Thyroid gland (tissue), 4 donors: Measurements from ENCODE around the gene OR52I2. TPM values are rescaled to one million over a fixed set of nuclear protein-coding genes. Genes with fewer than 3 reads are reported as not detected.

Experiments used
- DNase-seq, 2 donors: peaks; one replicate each; pipeline ENCODE4 v3.0.0-alpha.2; 2019
- H3K27ac ChIP-seq, 3 donors: fragments of 200-600 bp; sonication (generic); 1 replicate in 2 of 3; 2 replicates in 1 of 3; pipeline ENCODE4 v1.5.1; 2016 to 2019; ENCODE audit warnings: mild to moderate bottlenecking in 1 of 3, moderate library complexity in 1 of 3
- H3K27me3 ChIP-seq: fragments of 200-600 bp; sonication (generic); one replicate; pipeline ENCODE4 v1.5.1; 2019
- H3K36me3 ChIP-seq, 2 donors: fragments of 200-600 bp; sonication (generic); one replicate each; pipeline ENCODE4 v1.5.1; 2016 to 2019
- H3K4me1 ChIP-seq, 2 donors: fragments of 200-600 bp; sonication (generic); one replicate each; pipeline ENCODE4 v1.5.1; 2017 to 2019
- H3K4me3 ChIP-seq, 3 donors: fragments of 200-600 bp; sonication (generic); replicated peaks in 1 of 3; 1 replicate in 2 of 3; 2 replicates in 1 of 3; pipeline ENCODE4 v1.5.1; 2016; ENCODE audit warnings: mild to moderate bottlenecking in 1 of 3
- H3K9me3 ChIP-seq: fragments of 200-600 bp; sonication (generic); one replicate; pipeline ENCODE4 v1.5.1; 2017
- CTCF ChIP-seq, 6 experiments: fragments of 200-600 bp in 3 of 6; fragments of 450-650 bp in 3 of 6; sonication (generic) in 3 of 6; IDR thresholded peaks; one replicate each; pipeline ENCODE4 v1.5.1; 2016 to 2019; ENCODE audit warnings: antibody characterized with exemption in 6 of 6, mild to moderate bottlenecking in 2 of 6, inconsistent platforms in 1 of 6, moderate library complexity in 1 of 6
- POLR2A ChIP-seq, 2 donors: fragments of 450-650 bp; IDR thresholded peaks; one replicate each; pipeline ENCODE4 v1.6.1; 2017; ENCODE audit warnings: antibody characterized with exemption in 2 of 2, mild to moderate bottlenecking in 2 of 2, moderate library complexity in 1 of 2
- WGBS, 2 donors: methylation state at CpG; one replicate each; pipeline ENCODE4 v1.1.5; 2017; 5-methylcytosine and 5-hydroxymethylcytosine counted together
- intact Hi-C: fragments of 100-400 bp; cut with DNase I; formaldehyde crosslinking; loops from one replicate; pipeline ENCODE4 v1.15.1; 2023
- total RNA-seq, 4 donors: library from RNA; depleted of rRNA; stranded (reverse); fragments of >200 nt; gene quantifications; one replicate each; pipeline ENCODE4 v1.2.3, GENCODE V29; 2016

The OR52I2 gene
- total RNA-seq, 4 donors from 2014 or later = not detected

DNA sequence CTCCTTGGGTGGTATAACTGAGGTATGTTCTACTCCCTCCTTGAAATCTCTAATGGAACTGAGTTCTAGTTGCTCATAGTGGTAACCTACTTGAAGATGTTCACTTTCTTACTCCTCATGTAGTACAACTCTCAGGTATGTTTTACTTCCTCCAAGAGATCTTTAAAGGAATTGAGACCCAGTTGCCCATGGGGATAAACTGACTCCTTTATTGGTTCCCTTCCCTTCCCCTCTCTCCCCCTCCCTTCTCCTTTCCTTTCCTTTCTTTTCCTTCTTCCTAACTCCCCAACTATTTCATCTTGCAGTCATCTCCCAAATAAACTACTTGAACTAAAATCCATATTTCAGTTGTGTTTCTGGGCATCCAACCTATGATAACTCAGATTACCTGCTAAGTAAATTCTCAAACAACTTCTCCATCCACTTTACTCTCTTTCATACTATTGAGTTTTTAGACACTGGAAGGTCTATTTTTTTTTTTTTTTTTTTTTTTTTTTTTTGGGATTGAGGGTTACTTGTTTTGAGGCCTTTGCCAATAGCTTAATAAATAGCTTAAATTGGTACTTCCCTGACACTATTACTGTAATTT, 34.4 kb downstream of the OR52I2 start:
- no peaks in the 10 kb centered on the region for H3K4me1 ChIP-seq
- no peak overlapping the region for H3K27ac ChIP-seq
- no peaks in the 10 kb centered on the region for H3K27me3 ChIP-seq
- H3K4me3 ChIP-seq = no peak overlapping the region
- TF ChIP-seq CTCF (IDR thresholded peaks at IDR 0.05) = no peak
- TF ChIP-seq POLR2A (IDR thresholded peaks at IDR 0.05) = no peak
- intact Hi-C loops = no loop called here
- H3K9me3 ChIP-seq = no peaks in the 10 kb centered on the region
- no peaks in the 10 kb centered on the region for H3K36me3 ChIP-seq
- DNase-seq = no peak

DNA sequence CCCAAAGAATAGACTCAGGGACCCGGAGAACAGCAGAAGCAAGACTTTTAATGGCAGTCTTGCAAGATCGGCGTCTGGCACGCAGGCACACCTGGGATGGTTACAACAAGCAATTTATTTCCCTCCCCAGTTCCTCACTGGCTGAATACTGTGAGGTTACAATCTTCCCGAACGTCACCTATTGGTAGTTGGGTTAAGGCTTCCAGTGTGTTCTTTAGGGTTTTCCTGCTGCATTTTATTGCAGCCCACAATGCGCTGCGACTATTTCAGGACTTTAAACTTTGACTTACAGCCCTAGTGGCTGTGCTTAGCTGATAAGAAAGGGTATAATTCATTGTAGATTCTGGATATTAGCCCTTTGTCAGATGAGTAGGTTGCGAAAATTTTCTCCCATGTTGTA, 38.0 kb downstream of the OR52I2 start:
- intact Hi-C loops = no loop called here
- no peak for DNase-seq
- no peaks in the 10 kb centered on the region for H3K36me3 ChIP-seq
- no peaks in the 10 kb centered on the region for H3K27me3 ChIP-seq
- no peak overlapping the region for H3K4me3 ChIP-seq
- 80 to 85% methylated on average over 9 of the region's 9 CpGs for WGBS, 2 donors
- H3K4me1 ChIP-seq = no peaks in the 10 kb centered on the region
- H3K9me3 ChIP-seq = no peaks in the 10 kb centered on the region
- no peak for TF ChIP-seq POLR2A (IDR thresholded peaks at IDR 0.05)
- TF ChIP-seq CTCF (IDR thresholded peaks at IDR 0.05) = no peak
- no peak overlapping the region for H3K27ac ChIP-seq

DNA sequence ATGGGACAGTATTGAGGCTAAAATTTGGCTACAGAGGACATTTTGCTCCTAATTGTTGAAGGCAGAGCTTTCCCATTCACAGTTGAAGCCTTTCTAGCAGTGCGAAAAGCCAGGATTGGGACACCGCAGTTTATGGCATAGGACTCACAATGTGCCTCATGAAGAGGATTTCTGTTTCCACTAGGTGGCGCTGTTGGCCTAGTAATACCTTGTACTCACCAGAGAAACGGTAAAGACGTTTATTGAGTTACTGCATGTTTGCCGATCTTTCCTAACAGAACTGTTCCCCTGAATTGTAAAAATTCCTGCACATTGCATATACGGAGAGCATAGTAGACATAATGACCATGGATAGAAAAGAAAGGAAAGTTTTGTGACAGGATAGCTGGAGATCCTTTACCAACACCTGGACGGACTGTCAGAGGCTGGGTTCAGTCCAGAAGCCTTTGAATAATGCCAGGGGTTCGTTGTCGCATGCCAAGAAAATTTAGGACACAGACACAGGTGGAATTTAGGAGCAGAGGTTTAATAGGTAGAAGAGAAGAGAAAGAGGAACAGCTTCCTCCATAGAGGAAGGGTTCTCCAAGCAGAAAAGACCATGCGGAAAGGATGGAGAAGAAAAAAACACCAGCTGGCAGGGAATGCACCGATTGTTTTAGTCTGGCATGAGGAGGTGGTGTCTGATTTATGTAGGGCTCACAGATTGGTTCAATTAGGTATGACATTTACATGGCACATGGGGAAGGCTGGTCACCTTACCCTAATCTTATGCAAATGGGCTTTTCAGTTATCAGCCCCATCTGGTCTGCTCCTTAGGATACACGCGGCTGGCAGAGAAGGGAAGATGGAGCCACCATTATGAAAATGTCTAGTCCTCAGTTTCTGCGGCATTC, 44.9 kb downstream of the OR52I2 start:
- TF ChIP-seq POLR2A (IDR thresholded peaks at IDR 0.05) = no peak
- TF ChIP-seq CTCF (IDR thresholded peaks at IDR 0.05) = peak in 5 of 6 experiments; percentile 51 to 75 (median 58)
- intact Hi-C loops = no loop called here
- WGBS, 2 donors = 43% methylated on average over 15 of the region's 15 CpGs
- DNase-seq = peak; percentile 70 to 82
- Histone ChIP-seq H3K9me3 (no peaks in the 10 kb centered on the region), H3K27ac (no peak overlapping the region), H3K27me3 (no peaks in the 10 kb centered on the region), H3K4me1 (no peaks in the 10 kb centered on the region), H3K36me3 (no peaks in the 10 kb centered on the region), H3K4me3 (no peak overlapping the region)

DNA sequence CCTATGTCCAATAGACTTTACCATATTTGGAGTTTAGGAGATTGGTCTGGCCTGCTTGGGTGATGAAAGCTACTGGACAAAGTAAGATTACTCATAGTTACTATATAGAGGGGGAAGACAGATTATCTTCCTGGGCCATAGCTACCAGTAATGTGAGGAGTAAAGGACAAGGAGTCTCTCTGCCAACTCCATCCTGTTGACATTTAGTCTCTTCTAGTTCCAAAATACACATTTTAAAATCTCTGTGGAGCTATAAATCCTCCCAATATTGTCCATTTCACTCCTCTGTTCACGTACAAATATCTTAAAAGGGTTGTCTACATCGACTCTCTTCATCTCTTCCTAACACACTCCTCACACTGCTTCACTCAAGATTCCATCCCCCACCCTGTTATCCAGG, 54.6 kb downstream of the OR52I2 start:
- 67 to 71% methylated on average over 2 of the region's 2 CpGs for WGBS, 2 donors
- no peak for TF ChIP-seq CTCF (IDR thresholded peaks at IDR 0.05)
- TF ChIP-seq POLR2A (IDR thresholded peaks at IDR 0.05) = no peak
- no peak overlapping the region for H3K4me3 ChIP-seq

More for the DNA sequence above, 54.6 kb downstream of the OR52I2 start:
- H3K27ac ChIP-seq = no peak overlapping the region
- H3K27me3 ChIP-seq = no peaks in the 10 kb centered on the region
- no peaks in the 10 kb centered on the region for H3K4me1 ChIP-seq
- intact Hi-C loops = loop anchor here (5.0 kb wide), 1 partner anchor 371 kb away; no protein-coding TSS in a partner anchor
- no peaks in the 10 kb centered on the region for H3K36me3 ChIP-seq
- H3K9me3 ChIP-seq = no peaks in the 10 kb centered on the region
- no peak for DNase-seq
